T-helper 2 cell treated with Interferon-gamma antibody and Interleukin-4, amounts not matched to agents 100 ng/mL and 5 ng/mL, for 36 hours (primary cell): ENCODE measurements around the gene AAMDC. TPM values are rescaled to one million over a fixed set of nuclear protein-coding genes. Genes with fewer than 3 reads are reported as not detected.

Experiments
- intact Hi-C: fragments of 100-400 bp; cut with micrococcal nuclease; formaldehyde crosslinking; loops from one replicate; pipeline ENCODE4 v1.15.1; 2023
- total RNA-seq: library from RNA; stranded (reverse); gene quantifications from 2 replicates; pipeline ENCODE4 v1.2.3, GENCODE V29; 2022

AAMDC gene
- 6.1 and 7.0 TPM in 2 replicates for total RNA-seq

DNA sequence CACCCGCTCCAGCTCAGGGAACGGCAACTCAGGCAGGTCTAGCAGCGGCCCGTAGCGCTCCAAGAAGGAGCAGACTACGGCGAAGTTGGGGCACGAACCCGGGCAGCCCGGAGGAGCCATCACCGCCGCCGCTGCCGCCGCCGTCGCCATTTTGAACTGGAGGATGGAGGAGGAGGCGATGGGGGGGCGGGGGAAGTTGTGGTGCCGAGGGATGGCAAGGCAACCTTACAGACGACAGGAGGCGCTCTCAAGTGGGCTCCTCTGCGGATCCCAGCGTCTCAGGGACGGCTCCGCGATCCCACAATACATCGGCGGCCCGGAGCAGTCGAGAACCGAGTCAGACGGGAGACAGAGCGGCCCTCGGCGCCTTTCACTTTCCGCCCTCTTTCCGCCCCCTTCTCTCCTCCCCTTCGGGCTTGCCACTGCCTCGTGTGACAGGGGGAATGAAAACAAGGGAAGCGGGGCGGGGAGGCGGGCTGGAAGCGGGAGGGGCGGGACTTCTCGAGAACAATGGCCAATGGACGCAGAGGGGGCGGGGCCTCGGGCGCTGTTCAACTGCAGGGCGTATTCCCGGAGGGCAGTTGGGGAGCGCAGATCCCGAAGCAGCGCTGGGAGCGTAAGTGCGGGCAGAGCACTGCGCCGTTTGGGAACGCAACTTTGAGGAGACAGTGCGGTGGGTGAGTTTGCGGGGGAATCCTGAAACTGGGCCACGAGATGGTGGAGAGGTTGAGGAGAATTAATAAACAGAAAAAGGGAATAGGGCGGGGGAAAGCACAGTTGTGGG is at the start of gene AAMDC, which contains the start of gene RSF1:
TSS of gene AAMDC (plus strand) at position 580 of the 784 bp plus-strand sequence. CDS start 21,353 bp downstream, outside the sequence.
TSS of gene RSF1 (minus strand) at position 158 of the 784 bp plus-strand sequence. CDS start at position 150, 8 bp downstream.
- intact Hi-C loops: loop anchor here (1.0 to 5.0 kb wide), 5 partner anchors 174 to 742 kb away; partner anchors contain the start of genes ALG8, CLNS1A and INTS4

- intact Hi-C loops: loop anchor here (1.0 to 5.0 kb wide), 2 partner anchors 41 to 224 kb away; no protein-coding TSS in a partner anchor
Observed at GRCh38 chr11:77775936-77776335, 45.0 kb upstream of the AAMDC start.

DNA sequence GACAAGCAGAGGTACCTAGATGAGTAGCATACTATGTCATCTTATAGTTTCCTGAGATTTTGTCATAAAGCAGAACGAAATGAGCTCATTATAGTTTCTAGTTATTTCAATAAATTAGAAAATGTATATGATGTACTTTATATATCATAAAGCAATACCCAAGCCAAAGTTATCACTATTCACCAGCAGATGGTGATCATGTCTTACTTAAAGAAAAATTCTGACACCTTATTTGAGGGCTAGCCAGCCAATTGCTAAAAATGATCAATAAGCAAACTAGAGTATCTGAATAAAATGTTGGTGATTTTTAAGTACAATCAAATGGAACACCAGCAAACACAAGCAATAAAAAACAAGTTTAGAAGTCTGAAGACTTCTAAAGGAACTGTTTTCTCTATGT is 44.5 kb upstream of the AAMDC start:
- intact Hi-C loops: loop anchor here (1.0 to 5.0 kb wide), 2 partner anchors 41 to 224 kb away; no protein-coding TSS in a partner anchor

DNA sequence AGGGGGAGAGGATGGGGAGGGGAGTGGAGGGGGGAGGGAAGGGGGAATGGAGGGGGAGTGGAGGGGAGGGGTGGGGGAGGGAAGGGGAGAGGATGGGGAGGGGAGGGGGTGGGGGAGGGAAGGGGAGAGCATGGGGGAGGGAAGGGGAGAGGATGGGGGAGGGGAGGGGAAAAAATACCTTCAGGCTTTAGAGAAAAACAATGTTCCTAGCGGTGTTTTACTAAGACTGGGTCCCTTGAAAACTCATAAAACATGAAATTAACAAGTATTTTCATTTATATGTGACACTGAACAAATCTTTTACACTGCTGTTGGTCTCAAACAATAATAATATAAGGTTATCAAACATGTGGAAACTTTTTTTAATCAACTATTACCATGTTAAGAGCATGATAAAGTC is 42.8 kb upstream of the AAMDC start:
- intact Hi-C loops: loop anchor here (5.0 kb wide), 1 partner anchor 39 kb away; no protein-coding TSS in a partner anchor

- intact Hi-C loops: loop anchor here (5.0 kb wide), 1 partner anchor 39 kb away; no protein-coding TSS in a partner anchor
Observed at GRCh38 chr11:77778549-77778948, 42.4 kb upstream of the AAMDC start.

DNA sequence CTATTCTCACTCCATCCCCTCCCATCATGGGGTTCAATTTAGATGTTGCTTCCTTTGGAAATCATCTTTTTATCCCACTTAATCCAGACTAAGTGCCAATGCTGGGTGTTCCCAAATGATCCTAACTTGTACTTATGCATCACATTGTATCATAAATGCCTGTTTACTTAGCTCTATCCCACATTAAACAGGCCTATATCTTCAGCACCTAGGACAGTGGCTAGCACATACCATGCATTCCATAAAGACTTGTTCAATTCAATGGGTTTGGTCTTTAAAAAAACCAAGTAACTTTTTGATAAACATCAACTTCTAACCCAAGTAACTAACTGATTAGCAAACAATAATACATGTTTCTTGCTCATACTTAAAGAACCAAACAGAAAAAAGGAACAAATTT is 41.0 kb upstream of the AAMDC start:
- intact Hi-C loops: loop anchor here (5.0 kb wide), 1 partner anchor 37 kb away; no protein-coding TSS in a partner anchor

- intact Hi-C loops: no loop called here
Observed at GRCh38 chr11:77783025-77783424, 37.9 kb upstream of the AAMDC start.

DNA sequence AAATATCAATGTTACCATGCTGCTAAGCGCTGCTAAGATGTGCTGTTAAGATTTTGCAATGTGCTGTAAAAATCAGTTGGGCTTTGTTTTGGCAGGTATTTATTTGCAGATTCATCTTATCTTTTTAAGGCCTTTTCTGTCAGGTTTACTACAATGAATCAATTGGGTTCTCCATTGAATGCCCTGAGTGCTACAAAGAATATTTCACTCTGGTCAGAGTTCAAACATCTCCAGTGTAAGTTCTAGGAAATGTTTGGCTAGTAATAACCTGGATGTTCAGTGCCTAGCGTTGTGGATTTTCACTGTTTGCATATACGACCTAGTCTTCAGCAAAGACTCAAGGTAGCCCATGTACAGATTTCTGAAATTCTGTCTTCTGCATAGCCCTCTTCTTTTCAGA is 36.4 kb upstream of the AAMDC start:
- intact Hi-C loops: no loop called here

DNA sequence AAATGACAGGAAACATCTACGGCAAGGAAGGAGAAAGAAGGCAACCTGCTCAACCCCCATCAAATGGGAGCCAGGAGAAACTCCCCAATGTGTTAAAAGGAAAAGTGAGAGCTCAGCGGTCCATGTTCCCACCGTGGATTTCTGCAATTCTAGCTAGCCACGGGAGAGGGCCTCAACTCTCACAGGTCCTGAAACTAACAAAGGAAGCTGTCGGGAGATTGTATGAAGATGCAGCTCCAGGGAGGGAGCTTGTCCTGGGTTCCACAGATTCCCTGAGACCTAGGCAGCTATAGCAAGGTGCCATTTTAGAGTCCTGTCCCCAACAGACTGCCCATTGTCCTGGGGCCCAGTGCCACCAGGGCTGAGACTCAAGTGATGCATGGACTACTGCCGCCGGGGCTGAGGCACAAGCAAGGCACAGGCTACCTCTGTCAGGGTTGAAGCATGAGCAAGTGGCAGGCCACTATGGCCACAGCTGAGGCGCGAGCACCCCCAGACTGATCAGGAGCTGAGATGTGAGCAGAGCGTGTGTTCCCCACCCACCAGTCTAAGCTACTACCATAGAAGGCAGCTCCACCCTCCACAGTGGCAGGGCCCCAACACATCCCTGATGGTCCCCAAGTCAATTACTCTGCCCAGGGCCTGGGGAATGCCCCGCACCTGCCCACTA is 31.7 kb upstream of the AAMDC start:
- intact Hi-C loops: no loop called here

GRCh38 chr11:77789731-77790476 is 31.0 kb upstream of the AAMDC start:
- intact Hi-C loops: no loop called here

DNA sequence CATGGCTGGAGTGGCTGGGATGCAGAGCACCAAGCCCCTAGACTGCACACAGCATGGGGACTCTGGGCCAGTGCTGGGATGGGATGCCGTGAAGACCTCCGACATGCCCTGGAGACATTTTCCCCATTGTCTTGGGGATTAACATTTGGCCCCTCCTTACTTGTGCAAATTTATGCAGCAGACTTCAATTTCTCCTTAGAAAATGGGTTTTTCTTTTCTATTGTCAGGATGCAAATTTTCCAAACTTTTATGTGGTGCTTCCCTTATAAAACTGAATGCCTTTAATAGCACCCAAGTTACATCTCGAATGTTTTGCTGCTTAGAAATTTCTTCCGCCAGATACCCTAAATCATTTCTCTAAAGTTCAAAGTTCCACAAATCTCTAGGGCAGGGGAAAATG is 29.6 kb upstream of the AAMDC start:
- intact Hi-C loops: no loop called here

DNA sequence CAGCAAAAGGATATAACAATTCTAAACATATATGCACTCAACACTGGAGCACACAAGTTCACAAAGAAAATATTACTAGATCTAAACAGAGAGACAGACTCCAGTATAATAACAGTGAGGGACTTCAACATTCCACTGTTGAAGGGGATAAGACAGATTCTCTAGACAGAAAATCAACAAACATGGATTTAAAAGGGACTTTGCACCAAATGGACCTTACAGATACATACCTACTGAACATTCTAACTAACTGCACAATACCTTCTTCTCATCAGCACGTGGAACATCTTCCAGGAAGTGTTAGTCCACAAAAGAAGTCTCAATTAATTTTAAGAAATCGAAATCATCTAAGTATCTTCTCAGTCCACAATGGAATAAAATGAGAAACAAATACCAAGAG is 27.0 kb upstream of the AAMDC start:
- intact Hi-C loops: no loop called here

- intact Hi-C loops: no loop called here
Observed at GRCh38 chr11:77799338-77799737, 21.6 kb upstream of the AAMDC start.

DNA sequence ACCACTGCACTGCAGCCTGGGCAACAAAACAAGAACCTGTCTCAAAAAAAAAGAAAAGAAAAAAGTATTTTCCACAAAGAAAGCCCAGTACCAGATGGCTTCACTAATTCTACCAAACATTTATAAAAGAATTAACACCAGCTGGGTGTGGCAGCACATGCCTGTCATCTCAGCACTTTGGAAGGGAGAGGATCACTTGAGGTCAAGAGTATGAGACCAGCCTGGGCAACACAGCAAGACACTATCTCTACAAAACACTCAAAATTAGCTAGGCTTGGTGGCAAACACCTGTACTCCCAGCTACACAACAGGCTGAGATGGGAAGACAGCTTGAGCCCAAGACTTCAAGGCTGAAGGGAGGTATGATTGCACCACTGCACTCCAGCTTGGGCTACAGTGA is 20.5 kb upstream of the AAMDC start:
- intact Hi-C loops: no loop called here

GRCh38 chr11:77801477-77801876 is 19.5 kb upstream of the AAMDC start:
- intact Hi-C loops: no loop called here

GRCh38 chr11:77806415-77806814 is 14.5 kb upstream of the AAMDC start:
- intact Hi-C loops: no loop called here

DNA sequence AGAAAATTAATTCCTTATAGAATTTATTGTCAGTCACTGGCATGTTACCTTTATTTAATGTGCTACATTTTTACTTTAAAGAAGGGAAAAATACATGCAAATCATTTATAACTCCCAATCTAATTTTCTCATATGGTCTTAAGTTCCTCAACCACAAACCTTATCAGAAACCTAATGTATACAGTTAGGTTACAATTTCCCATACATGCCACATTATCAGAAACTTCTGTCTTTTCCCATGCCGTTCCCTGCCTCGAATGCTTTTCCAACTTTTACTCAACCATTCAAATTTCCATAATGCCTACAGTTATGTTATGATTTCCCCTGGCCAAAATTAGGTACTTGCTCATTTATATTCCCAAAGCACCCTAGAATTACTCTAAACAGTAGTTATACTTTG is 14.0 kb upstream of the AAMDC start:
- intact Hi-C loops: no loop called here

DNA sequence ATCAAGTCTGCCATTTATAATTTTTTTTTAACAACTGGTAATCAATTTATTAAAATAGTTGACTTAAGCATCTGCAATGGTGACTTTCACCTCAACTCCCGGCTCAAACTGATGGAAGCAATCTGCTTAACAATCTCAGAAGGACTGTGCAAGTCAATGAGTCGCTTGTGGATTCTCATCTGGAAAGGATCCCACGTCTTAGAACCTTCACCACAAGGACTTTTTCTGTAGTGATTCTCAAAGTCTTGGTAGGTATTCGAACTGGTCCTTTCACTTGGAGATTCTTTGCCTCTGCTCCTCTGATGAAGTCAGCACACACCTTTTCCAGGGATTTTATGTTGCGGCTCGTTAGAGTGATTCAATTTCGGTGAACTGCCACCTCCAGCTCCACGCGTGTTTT is 7.7 kb upstream of the AAMDC start:
- intact Hi-C loops: no loop called here

- intact Hi-C loops: loop anchor here (5.0 kb wide), 1 partner anchor 38 kb away; no protein-coding TSS in a partner anchor
Observed at GRCh38 chr11:77814848-77815247, 6.1 kb upstream of the AAMDC start.

- intact Hi-C loops: loop anchor here (5.0 kb wide), 1 partner anchor 38 kb away; no protein-coding TSS in a partner anchor
Observed at GRCh38 chr11:77815459-77815858, 5.5 kb upstream of the AAMDC start.

- intact Hi-C loops: loop anchor here (1.0 to 5.0 kb wide), 2 partner anchors 42 to 369 kb away; partner anchors contain the start of genes KCTD21 and USP35
Observed at GRCh38 chr11:77819411-77819920, 1.5 kb upstream of the AAMDC start.
